OCI-LY7 (cell line): ENCODE results near the gene DOHH. TPM values are rescaled to one million over a fixed set of nuclear protein-coding genes. Genes with fewer than 3 reads are reported as not detected.

Source experiments
- BruUV-seq: library from RNA; stranded (reverse); fragments of 400-500 nt; replicated peaks from 2 replicates; lab custom pipeline; 2021; lab: Mats Ljungman, UMichigan
- CTCF ChIA-PET: fragments of 300-600 bp; sonication (Branson Sonifier 250); formaldehyde crosslinking; loops from one replicate; lab custom pipeline; 2022; ENCODE audit warnings: antibody characterized with exemption; ENCODE audit not compliant: unreplicated experiment; lab: Charles Lee
- POLR2A ChIA-PET: fragments of 300-600 bp; sonication (Branson Sonifier 250); formaldehyde crosslinking; loops from one replicate; lab custom pipeline; 2022; ENCODE audit warnings: antibody characterized with exemption; lab: Charles Lee
- DNase-seq: peaks from one replicate; pipeline ENCODE4 v3.0.0-alpha.2; 2015; ENCODE audit warnings: low spot score
- H2AFZ ChIP-seq: fragments of 200-600 bp; sonication (generic), shearing (Covaris generic); 2 replicates; pipeline ENCODE4 v1.6.1; 2014; ENCODE audit warnings: mild to moderate bottlenecking, antibody characterized with exemption, low read length, moderate library complexity
- H3K27ac ChIP-seq: fragments of 200-600 bp; sonication (generic); 2 replicates; pipeline ENCODE4 v1.5.1; 2014; ENCODE audit warnings: mixed run types, low read depth, mild to moderate bottlenecking, moderate library complexity, low read length, inconsistent platforms; ENCODE audit not compliant: poor library complexity, severe bottlenecking
- H3K36me3 ChIP-seq: fragments of 200-600 bp; sonication (generic); 2 replicates; pipeline ENCODE4 v1.6.1; 2014; ENCODE audit warnings: mild to moderate bottlenecking, antibody characterized with exemption, low read length, moderate library complexity, mixed read lengths; ENCODE audit not compliant: insufficient read depth
- H3K4me1 ChIP-seq: fragments of 200-600 bp; sonication (generic); 2 replicates; pipeline ENCODE4 v1.5.1; 2014; ENCODE audit warnings: mild to moderate bottlenecking, low read length; ENCODE audit not compliant: insufficient read depth, poor library complexity, severe bottlenecking
- H3K4me2 ChIP-seq: fragments of 200-600 bp; sonication (generic); 2 replicates; pipeline ENCODE4 v1.6.1; 2014; ENCODE audit warnings: mild to moderate bottlenecking, low read length
- H3K4me3 ChIP-seq: fragments of 200-600 bp; sonication (generic); 2 replicates; pipeline ENCODE4 v1.5.1; 2014; ENCODE audit warnings: mild to moderate bottlenecking, low read depth, low read length; ENCODE audit not compliant: poor library complexity, severe bottlenecking
- H3K79me2 ChIP-seq: fragments of 200-600 bp; sonication (generic); 2 replicates; pipeline ENCODE4 v1.6.1; 2016; ENCODE audit warnings: low read depth, mild to moderate bottlenecking, low read length, moderate library complexity, mixed read lengths; ENCODE audit not compliant: insufficient read depth
- H3K9me2 ChIP-seq: fragments of 200-600 bp; sonication (generic); 2 replicates; pipeline ENCODE4 v1.6.1; 2016; ENCODE audit warnings: mild to moderate bottlenecking, low read length, mixed read lengths; ENCODE audit not compliant: insufficient read depth
- H3K9me3 ChIP-seq: fragments of 200-600 bp; sonication (generic); 2 replicates; pipeline ENCODE4 v1.6.1; 2014; ENCODE audit warnings: mild to moderate bottlenecking, mixed run types, low read length, mixed read lengths
- H4K20me1 ChIP-seq: fragments of 200-600 bp; sonication (generic); 2 replicates; pipeline ENCODE4 v1.6.1; 2014; ENCODE audit warnings: mild to moderate bottlenecking, antibody characterized with exemption, low read length, moderate library complexity, mixed read lengths; ENCODE audit not compliant: insufficient read depth
- EZH2phosphoT487 ChIP-seq: fragments of 200-600 bp; sonication (generic); IDR thresholded peaks from 2 replicates; pipeline ENCODE4 v1.6.1; 2018; ENCODE audit warnings: low read depth, borderline replicate concordance, mild to moderate bottlenecking, mixed run types, antibody characterized with exemption, low read length, moderate library complexity, mixed read lengths
- intact Hi-C: fragments of 100-400 bp; cut with micrococcal nuclease; formaldehyde crosslinking; loops from one replicate; pipeline ENCODE4 v1.10.0; 2022; ENCODE audit not compliant: unreplicated experiment
- total RNA-seq, 2 experiments: library from RNA; depleted of rRNA in 1 of 2; stranded (reverse); fragments of >200 nt in 1 of 2; shearing (Covaris generic) in 1 of 2; gene quantifications; 2 replicates each; pipeline ENCODE4 v1.2.3, GENCODE V29; 2014 to 2022
- TF ChIP-seq, protein P1 (sequence below): fragments of 200-600 bp; sonication (generic); conservative IDR thresholded peaks from 2 replicates; pipeline ENCODE4 v1.5.1; 2014; ENCODE audit warnings: mild to moderate bottlenecking, antibody characterized with exemption, low read length, moderate library complexity, mixed read lengths

The DOHH gene
- total RNA-seq, 2 experiments from 2014 or later = 11.3 to 13.1 TPM

DNA sequence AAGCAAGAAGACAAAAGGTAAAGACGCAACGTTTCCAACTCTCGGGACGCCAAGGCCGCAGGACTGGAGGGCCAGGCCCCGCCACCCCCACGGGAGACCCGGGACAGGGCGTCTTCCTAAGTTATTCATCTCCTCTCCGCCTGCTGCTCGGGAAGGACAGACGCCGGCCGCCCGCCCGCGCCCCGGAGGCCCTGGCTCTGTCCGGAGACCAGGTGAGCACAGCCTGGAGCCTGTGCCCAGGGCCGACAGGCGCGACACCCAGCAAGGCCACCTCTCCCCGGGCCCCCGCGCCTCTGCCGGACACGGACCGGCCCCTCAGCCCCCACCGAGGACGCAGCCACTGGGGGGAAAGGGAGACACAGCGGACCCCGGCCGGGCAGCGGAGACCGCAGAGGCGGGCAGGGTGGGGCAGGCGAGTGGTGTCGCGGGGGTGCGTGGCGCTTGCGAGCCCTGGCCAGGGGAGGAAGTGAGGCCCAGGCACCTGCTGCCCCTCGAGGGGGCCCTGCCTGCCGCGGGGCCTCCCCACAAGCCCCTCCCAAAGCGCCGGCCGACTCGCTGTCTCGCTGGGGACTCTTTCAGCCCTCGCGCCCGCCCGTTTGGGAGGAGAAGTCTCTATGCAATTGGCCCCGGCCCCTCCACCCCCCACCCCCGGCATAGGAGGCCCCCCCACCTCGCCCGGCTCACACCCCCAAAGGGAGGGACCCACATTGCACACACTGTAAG is 37.3 kb downstream of the DOHH start:
- CTCF ChIA-PET = no interaction called here
- no peak for DNase-seq
- no TSS peak for BruUV-seq

GRCh38 chr19:3459965-3460582 is 40.4 kb downstream of the DOHH start:
- Histone ChIP-seq H2AFZ (no peak overlapping the region), H4K20me1 (no peaks in the 10 kb centered on the region), H3K79me2 (no peaks in the 10 kb centered on the region), H3K9me3 (no peaks in the 10 kb centered on the region), H3K4me3 (no peak overlapping the region), H3K9me2 (no peaks in the 10 kb centered on the region), H3K4me2 (no peak overlapping the region), H3K4me1 (no peaks in the 10 kb centered on the region), H3K27ac (no peak overlapping the region), H3K36me3 (no peaks in the 10 kb centered on the region)
- no TSS peak for BruUV-seq
- intact Hi-C loops = no loop called here
- TF ChIP-seq EZH2phosphoT487 = no peak
- ChIA-PET POLR2A (no interaction called here), CTCF (no interaction called here)
- no peak for DNase-seq

More for the DNA sequence above, 37.3 kb downstream of the DOHH start:
- Histone ChIP-seq H3K79me2 (no peaks in the 10 kb centered on the region), H3K4me3 (no peak overlapping the region), H3K9me2 (no peaks in the 10 kb centered on the region), H3K9me3 (no peaks in the 10 kb centered on the region), H3K4me2 (no peak overlapping the region), H4K20me1 (no peaks in the 10 kb centered on the region), H3K36me3 (no peaks in the 10 kb centered on the region), H3K27ac (no peak overlapping the region), H2AFZ (no peak overlapping the region), H3K4me1 (no peaks in the 10 kb centered on the region)
- intact Hi-C loops = no loop called here
- POLR2A ChIA-PET = no interaction called here
- TF ChIP-seq, protein P1, sequence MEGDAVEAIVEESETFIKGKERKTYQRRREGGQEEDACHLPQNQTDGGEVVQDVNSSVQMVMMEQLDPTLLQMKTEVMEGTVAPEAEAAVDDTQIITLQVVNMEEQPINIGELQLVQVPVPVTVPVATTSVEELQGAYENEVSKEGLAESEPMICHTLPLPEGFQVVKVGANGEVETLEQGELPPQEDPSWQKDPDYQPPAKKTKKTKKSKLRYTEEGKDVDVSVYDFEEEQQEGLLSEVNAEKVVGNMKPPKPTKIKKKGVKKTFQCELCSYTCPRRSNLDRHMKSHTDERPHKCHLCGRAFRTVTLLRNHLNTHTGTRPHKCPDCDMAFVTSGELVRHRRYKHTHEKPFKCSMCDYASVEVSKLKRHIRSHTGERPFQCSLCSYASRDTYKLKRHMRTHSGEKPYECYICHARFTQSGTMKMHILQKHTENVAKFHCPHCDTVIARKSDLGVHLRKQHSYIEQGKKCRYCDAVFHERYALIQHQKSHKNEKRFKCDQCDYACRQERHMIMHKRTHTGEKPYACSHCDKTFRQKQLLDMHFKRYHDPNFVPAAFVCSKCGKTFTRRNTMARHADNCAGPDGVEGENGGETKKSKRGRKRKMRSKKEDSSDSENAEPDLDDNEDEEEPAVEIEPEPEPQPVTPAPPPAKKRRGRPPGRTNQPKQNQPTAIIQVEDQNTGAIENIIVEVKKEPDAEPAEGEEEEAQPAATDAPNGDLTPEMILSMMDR = no peak
- TF ChIP-seq EZH2phosphoT487 = no peak

- no peak overlapping the region for H2AFZ ChIP-seq
- CTCF ChIA-PET = no interaction called here
- TF ChIP-seq, protein P1 = no peak
- no peak for TF ChIP-seq EZH2phosphoT487
- no peaks in the 10 kb centered on the region for H3K4me1 ChIP-seq
- no peak for DNase-seq
- H4K20me1 ChIP-seq = no peaks in the 10 kb centered on the region
- no peak overlapping the region for H3K27ac ChIP-seq
- H3K36me3 ChIP-seq = no peaks in the 10 kb centered on the region
- intact Hi-C loops = no loop called here
- no peaks in the 10 kb centered on the region for H3K9me3 ChIP-seq
- no peak overlapping the region for H3K4me2 ChIP-seq
- no peak overlapping the region for H3K4me3 ChIP-seq
- no peaks in the 10 kb centered on the region for H3K9me2 ChIP-seq
- H3K79me2 ChIP-seq = no peaks in the 10 kb centered on the region
- POLR2A ChIA-PET = no interaction called here
- no TSS peak for BruUV-seq
Measured at GRCh38 chr19:3459089-3459881, 41.2 kb downstream of the DOHH start.
